H1 (cell line): ENCODE results near the gene TMC6. TPM values are rescaled to one million over a fixed set of nuclear protein-coding genes. Genes with fewer than 3 reads are reported as not detected.

Source experiments
- FOSL1 ChIP-seq: IDR thresholded peaks from 2 replicates; pipeline ENCODE4 v1.6.1; 2011; ENCODE audit warnings: mild to moderate bottlenecking, low read depth, low read length, moderate library complexity; ENCODE audit not compliant: insufficient read depth
- NRF1 ChIP-seq: IDR thresholded peaks from 2 replicates; pipeline ENCODE4 v1.6.1; 2011; ENCODE audit warnings: mild to moderate bottlenecking, low read depth, low read length, improper control_type of control experiment
- RAD21 ChIP-seq, 2 experiments: IDR thresholded peaks in 1 of 2; conservative IDR thresholded peaks in 1 of 2; 2 replicates each; pipeline ENCODE4 v1.6.1; 2011; ENCODE audit warnings: low read depth in 2 of 2, low read length in 2 of 2, improper control_type of control experiment in 1 of 2, inconsistent platforms in 1 of 2, mild to moderate bottlenecking in 1 of 2, moderate library complexity in 1 of 2
- SAP30 ChIP-seq: fragments of 300-600 bp; sonication (generic); IDR thresholded peaks from 2 replicates; pipeline ENCODE4 v1.7.1; 2012; ENCODE audit warnings: low read length, moderate library complexity, mild to moderate bottlenecking, inconsistent platforms; ENCODE audit not compliant: insufficient read depth, insufficient replicate concordance
- SIRT6 ChIP-seq: IDR thresholded peaks from one replicate; pipeline ENCODE4 v1.7.1; 2012; ENCODE audit warnings: low read length, inconsistent platforms
- TAF1 ChIP-seq: IDR thresholded peaks from 2 replicates; pipeline ENCODE4 v1.6.1; 2011; ENCODE audit warnings: mild to moderate bottlenecking, low read depth, low read length
- TCF12 ChIP-seq: IDR thresholded peaks from 2 replicates; pipeline ENCODE4 v1.6.1; 2011; ENCODE audit warnings: low read depth, mild to moderate bottlenecking, low read length
- polyA plus RNA-seq, 7 experiments: library from polyadenylated mRNA; depleted of rRNA in 3 of 7; stranded (reverse) in 5 of 7; unstranded in 2 of 7; fragments of >200 nt in 5 of 7; fragments of 200-250 nt in 2 of 7; gene quantifications; 1 replicate in 5 of 7; 2 replicates in 1 of 7; 4 replicates in 1 of 7; pipeline versions ENCODE4 v1.2.1 to v1.2.3, GENCODE V29; 2011 to 2013; ENCODE audit warnings: missing spikeins in 2 of 7, mixed read lengths in 2 of 7
- total RNA-seq: library from RNA; stranded (reverse); fragmentation: NEBNext Ultra II Directional; extraction: Animal tissue kit (Norgen Biotek cat#: 25700); gene quantifications from 2 replicates; pipeline ENCODE4 v1.2.1, GENCODE V29; 2021
- TF ChIP-seq, protein P1 (sequence below): fragments of 300-600 bp; sonication (generic); IDR thresholded peaks from 2 replicates; pipeline ENCODE4 v1.7.1; 2012; ENCODE audit warnings: low read length, moderate library complexity, mild to moderate bottlenecking, inconsistent platforms; ENCODE audit not compliant: insufficient replicate concordance

TMC6 gene
- total and polyA plus RNA-seq, 2 of the 8 experiments (the other 6 are each of a cell fraction or from before 2014, with no cell fraction given) = 39.4 to 77.6 TPM

DNA sequence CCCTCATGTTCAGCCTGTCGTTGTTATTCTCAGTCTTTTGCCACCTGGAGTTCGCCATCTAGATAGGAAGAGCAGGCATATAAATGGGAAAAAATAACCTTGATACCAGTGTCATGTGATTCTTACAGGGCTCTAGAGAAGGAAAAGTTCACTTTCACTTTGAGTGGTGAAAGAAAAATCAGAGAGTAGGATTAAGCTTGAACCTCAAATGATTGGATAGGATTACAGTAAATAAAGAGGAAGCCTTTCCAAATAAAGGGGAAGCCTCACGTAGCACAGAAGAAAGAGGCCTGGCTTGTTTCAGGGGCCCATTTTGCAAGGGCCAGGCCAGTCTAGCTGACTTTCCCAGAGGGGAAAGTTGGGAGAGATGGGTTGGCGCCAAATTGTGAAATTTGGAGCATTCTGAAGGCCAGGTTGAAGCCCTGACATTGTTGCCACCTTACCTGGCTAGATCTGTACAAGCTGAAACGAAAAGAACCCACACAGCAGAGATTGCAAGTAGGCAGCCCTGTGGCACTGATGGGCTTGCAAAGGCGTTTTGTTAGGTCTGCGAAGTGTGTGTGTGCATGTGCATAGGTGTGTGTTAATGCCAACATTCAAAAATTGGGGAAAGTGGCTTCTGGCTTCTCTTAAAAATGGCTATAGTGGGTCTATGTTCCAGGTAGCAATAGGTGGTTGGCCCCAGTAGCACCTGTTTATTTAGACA is 38.8 kb downstream of the TMC6 start (continued):
- TF ChIP-seq FOSL1 = no peak
- no peak for TF ChIP-seq TCF12
- TF ChIP-seq SIRT6 = no peak
- TF ChIP-seq SAP30 = no peak
- no peak for TF ChIP-seq NRF1
- no peak for TF ChIP-seq RAD21 (IDR thresholded peaks at IDR 0.05 in 1 of 2, conservative IDR thresholded peaks at IDR 0.05 in 1 of 2; ENCODE audit: low read depth in 2 of 2, low read length in 2 of 2)
- no peak for TF ChIP-seq TAF1
- TF ChIP-seq, protein P1, sequence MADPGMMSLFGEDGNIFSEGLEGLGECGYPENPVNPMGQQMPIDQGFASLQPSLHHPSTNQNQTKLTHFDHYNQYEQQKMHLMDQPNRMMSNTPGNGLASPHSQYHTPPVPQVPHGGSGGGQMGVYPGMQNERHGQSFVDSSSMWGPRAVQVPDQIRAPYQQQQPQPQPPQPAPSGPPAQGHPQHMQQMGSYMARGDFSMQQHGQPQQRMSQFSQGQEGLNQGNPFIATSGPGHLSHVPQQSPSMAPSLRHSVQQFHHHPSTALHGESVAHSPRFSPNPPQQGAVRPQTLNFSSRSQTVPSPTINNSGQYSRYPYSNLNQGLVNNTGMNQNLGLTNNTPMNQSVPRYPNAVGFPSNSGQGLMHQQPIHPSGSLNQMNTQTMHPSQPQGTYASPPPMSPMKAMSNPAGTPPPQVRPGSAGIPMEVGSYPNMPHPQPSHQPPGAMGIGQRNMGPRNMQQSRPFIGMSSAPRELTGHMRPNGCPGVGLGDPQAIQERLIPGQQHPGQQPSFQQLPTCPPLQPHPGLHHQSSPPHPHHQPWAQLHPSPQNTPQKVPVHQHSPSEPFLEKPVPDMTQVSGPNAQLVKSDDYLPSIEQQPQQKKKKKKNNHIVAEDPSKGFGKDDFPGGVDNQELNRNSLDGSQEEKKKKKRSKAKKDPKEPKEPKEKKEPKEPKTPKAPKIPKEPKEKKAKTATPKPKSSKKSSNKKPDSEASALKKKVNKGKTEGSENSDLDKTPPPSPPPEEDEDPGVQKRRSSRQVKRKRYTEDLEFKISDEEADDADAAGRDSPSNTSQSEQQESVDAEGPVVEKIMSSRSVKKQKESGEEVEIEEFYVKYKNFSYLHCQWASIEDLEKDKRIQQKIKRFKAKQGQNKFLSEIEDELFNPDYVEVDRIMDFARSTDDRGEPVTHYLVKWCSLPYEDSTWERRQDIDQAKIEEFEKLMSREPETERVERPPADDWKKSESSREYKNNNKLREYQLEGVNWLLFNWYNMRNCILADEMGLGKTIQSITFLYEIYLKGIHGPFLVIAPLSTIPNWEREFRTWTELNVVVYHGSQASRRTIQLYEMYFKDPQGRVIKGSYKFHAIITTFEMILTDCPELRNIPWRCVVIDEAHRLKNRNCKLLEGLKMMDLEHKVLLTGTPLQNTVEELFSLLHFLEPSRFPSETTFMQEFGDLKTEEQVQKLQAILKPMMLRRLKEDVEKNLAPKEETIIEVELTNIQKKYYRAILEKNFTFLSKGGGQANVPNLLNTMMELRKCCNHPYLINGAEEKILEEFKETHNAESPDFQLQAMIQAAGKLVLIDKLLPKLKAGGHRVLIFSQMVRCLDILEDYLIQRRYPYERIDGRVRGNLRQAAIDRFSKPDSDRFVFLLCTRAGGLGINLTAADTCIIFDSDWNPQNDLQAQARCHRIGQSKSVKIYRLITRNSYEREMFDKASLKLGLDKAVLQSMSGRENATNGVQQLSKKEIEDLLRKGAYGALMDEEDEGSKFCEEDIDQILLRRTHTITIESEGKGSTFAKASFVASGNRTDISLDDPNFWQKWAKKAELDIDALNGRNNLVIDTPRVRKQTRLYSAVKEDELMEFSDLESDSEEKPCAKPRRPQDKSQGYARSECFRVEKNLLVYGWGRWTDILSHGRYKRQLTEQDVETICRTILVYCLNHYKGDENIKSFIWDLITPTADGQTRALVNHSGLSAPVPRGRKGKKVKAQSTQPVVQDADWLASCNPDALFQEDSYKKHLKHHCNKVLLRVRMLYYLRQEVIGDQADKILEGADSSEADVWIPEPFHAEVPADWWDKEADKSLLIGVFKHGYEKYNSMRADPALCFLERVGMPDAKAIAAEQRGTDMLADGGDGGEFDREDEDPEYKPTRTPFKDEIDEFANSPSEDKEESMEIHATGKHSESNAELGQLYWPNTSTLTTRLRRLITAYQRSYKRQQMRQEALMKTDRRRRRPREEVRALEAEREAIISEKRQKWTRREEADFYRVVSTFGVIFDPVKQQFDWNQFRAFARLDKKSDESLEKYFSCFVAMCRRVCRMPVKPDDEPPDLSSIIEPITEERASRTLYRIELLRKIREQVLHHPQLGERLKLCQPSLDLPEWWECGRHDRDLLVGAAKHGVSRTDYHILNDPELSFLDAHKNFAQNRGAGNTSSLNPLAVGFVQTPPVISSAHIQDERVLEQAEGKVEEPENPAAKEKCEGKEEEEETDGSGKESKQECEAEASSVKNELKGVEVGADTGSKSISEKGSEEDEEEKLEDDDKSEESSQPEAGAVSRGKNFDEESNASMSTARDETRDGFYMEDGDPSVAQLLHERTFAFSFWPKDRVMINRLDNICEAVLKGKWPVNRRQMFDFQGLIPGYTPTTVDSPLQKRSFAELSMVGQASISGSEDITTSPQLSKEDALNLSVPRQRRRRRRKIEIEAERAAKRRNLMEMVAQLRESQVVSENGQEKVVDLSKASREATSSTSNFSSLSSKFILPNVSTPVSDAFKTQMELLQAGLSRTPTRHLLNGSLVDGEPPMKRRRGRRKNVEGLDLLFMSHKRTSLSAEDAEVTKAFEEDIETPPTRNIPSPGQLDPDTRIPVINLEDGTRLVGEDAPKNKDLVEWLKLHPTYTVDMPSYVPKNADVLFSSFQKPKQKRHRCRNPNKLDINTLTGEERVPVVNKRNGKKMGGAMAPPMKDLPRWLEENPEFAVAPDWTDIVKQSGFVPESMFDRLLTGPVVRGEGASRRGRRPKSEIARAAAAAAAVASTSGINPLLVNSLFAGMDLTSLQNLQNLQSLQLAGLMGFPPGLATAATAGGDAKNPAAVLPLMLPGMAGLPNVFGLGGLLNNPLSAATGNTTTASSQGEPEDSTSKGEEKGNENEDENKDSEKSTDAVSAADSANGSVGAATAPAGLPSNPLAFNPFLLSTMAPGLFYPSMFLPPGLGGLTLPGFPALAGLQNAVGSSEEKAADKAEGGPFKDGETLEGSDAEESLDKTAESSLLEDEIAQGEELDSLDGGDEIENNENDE = no peak
